Calu3 (cell line): Measurements from ENCODE around the gene GRIK4. TPM values are rescaled to one million over a fixed set of nuclear protein-coding genes. Genes with fewer than 3 reads are reported as not detected.
A peak's percentile ranks its signal among the peaks of the same experiment; 100 is the strongest.

ENCODE experiments used
- BruUV-seq: library from RNA; stranded (reverse); fragments of 400-500 nt; replicated peaks from 2 replicates; lab custom pipeline; 2021; lab: Mats Ljungman, UMichigan
- CTCF ChIA-PET: fragments of 300-600 bp; sonication (Branson Sonifier 250); formaldehyde crosslinking; loops from one replicate; lab custom pipeline; 2022; ENCODE audit warnings: antibody characterized with exemption; lab: Charles Lee
- DNase-seq: peaks from one replicate; pipeline ENCODE4 v3.0.0; 2022
- H3K27ac Mint-ChIP-seq: one replicate; pipeline ENCODE4 v1.8.0; 2022; ENCODE audit warnings: mixed read lengths; ENCODE audit not compliant: unreplicated experiment
- H3K27me3 Mint-ChIP-seq: one replicate; pipeline ENCODE4 v1.8.0; 2022; ENCODE audit warnings: mixed read lengths; ENCODE audit not compliant: unreplicated experiment
- H3K36me3 Mint-ChIP-seq: one replicate; pipeline ENCODE4 v1.8.0; 2022; ENCODE audit warnings: mild to moderate bottlenecking, moderate library complexity, mixed read lengths; ENCODE audit not compliant: insufficient read depth, unreplicated experiment
- H3K4me1 Mint-ChIP-seq: one replicate; pipeline ENCODE4 v1.8.0; 2022; ENCODE audit warnings: mild to moderate bottlenecking, low read depth, mixed read lengths; ENCODE audit not compliant: unreplicated experiment
- H3K4me3 Mint-ChIP-seq: one replicate; pipeline ENCODE4 v1.8.0; 2022; ENCODE audit warnings: mild to moderate bottlenecking, low read depth, moderate library complexity, mixed read lengths; ENCODE audit not compliant: unreplicated experiment
- H3K9me3 Mint-ChIP-seq: one replicate; pipeline ENCODE4 v1.8.0; 2022; ENCODE audit warnings: low read depth, mixed read lengths; ENCODE audit not compliant: unreplicated experiment
- CTCF ChIP-seq: fragments of 200-600 bp; IDR thresholded peaks from one replicate; pipeline ENCODE4 v1.8.0; 2022; ENCODE audit warnings: antibody characterized with exemption; ENCODE audit not compliant: unreplicated experiment
- intact Hi-C: fragments of 100-400 bp; cut with micrococcal nuclease; formaldehyde crosslinking; loops from one replicate; pipeline ENCODE4 v1.10.0; 2022; ENCODE audit not compliant: unreplicated experiment
- total RNA-seq: library from RNA; stranded (reverse); gene quantifications from 2 replicates; pipeline ENCODE4 v1.2.3, GENCODE V29; 2022

Gene GRIK4
- total RNA-seq, 1 experiment from 2014 or later = not detected

GRCh38 chr11:120708511-120709183, 197.1 kb downstream of the GRIK4 start:
- Mint-ChIP-seq H3K4me3 (no peak overlapping the region), H3K36me3 (no peaks in the 10 kb centered on the region), H3K4me1 (no peaks in the 10 kb centered on the region), H3K27ac (no peak overlapping the region), H3K9me3 (no peaks in the 10 kb centered on the region), H3K27me3 (peaks cover 54% of the 10 kb centered on the region)
- DNase-seq = no peak
- intact Hi-C loops = no loop called here
- TF ChIP-seq CTCF = no peak
- CTCF ChIA-PET = no interaction called here
- no TSS peak for BruUV-seq

DNA sequence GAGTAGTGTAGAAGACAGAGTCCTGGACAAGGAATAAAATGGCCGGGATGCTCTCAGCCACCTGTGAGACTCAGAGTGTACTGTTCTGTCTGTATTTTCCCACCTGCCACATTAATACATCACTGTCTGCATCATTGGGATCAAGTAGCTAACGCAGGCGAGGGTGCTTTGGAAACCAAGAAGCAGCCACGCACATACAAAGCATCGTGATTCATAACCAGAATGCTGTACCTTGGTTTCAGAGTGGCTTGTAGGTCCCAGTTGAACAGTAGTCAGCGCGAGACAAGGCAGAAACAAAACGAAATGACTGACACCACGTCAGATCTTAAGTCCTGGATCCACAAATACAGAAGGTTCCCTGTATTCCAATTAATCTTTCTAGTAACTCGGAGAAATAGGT, 198.3 kb downstream of the GRIK4 start:
- no peaks in the 10 kb centered on the region for H3K9me3 Mint-ChIP-seq
- TF ChIP-seq CTCF = no peak
- H3K4me3 Mint-ChIP-seq = no peak overlapping the region
- DNase-seq = no peak
- H3K36me3 Mint-ChIP-seq = no peaks in the 10 kb centered on the region
- BruUV-seq = no TSS peak
- peaks cover 65% of the 10 kb centered on the region for H3K27me3 Mint-ChIP-seq
- CTCF ChIA-PET = no interaction called here
- peaks cover 1% of the 10 kb centered on the region for H3K4me1 Mint-ChIP-seq
- intact Hi-C loops = no loop called here
- H3K27ac Mint-ChIP-seq = no peak overlapping the region

DNA sequence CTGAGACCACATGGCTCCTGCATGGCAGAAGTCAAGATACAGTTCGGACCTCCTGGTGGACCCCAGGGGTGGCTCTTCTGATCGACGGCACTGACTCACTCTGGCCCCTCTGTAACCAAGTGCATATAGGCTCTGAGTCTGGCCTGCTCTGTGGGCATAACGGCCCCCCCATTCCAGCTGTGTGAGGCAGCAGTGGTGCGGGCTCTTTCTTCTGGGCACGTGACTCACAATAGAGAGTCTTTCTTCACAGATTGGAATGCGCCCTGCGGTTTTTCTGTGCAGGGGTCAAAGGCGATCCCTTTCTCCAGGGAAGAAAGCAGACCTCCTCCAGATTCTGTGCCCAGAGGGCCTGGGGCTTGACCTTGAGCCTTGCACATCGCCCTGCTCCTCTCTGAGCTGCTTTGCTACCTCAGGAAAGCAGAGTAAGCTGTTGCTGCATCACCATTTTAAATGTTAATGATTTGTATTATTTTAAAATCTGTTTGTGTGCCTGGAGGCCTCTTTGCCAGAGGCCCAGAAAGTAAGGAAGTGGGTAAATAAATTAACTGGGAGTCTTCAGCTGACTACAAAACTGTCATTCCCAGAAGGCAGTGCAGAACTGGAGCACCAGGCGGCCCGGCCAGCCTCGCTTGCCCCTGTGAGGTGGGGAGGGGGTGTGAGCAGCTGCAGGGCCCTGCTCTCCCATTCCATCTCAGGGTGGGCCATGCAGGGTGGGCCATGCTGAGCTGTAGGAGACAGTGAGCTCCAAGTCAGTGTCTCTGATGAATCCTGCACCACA, 199.0 kb downstream of the GRIK4 start:
- peak; percentile 36 for DNase-seq
- H3K27me3 Mint-ChIP-seq = peaks cover 73% of the 10 kb centered on the region
- H3K9me3 Mint-ChIP-seq = no peaks in the 10 kb centered on the region
- no peaks in the 10 kb centered on the region for H3K36me3 Mint-ChIP-seq
- H3K27ac Mint-ChIP-seq = no peak overlapping the region
- TF ChIP-seq CTCF = no peak
- H3K4me3 Mint-ChIP-seq = no peak overlapping the region
- CTCF ChIA-PET = interaction anchor here (0.5 kb wide), 2 partner anchors 10 to 481 kb away, joined by 3 read pairs; no protein-coding TSS in a partner anchor
- H3K4me1 Mint-ChIP-seq = peaks cover 9% of the 10 kb centered on the region
- BruUV-seq = no TSS peak
- intact Hi-C loops = no loop called here

GRCh38 chr11:120712014-120712413, 200.5 kb downstream of the GRIK4 start:
- intact Hi-C loops = no loop called here
- Mint-ChIP-seq H3K27ac (no peak overlapping the region), H3K27me3 (peaks cover 68% of the 10 kb centered on the region), H3K36me3 (no peaks in the 10 kb centered on the region), H3K9me3 (no peaks in the 10 kb centered on the region), H3K4me1 (peaks cover 9% of the 10 kb centered on the region), H3K4me3 (no peak overlapping the region)
- no peak for DNase-seq
- no TSS peak for BruUV-seq
- no peak for TF ChIP-seq CTCF
- CTCF ChIA-PET = no interaction called here
